ENCODE data around the gene SLC25A34.

- TF ChIP-seq CTCF (tag by site-specific recombination; IDR thresholded peaks at IDR 0.05) (no peak), ZNF121 (tag by site-specific recombination; IDR thresholded peaks at IDR 0.05) (peak; percentile 84), PRDM2 (tag by site-specific recombination; IDR thresholded peaks at IDR 0.05; ENCODE audit: borderline replicate concordance) (no peak)
These were observed 27.4 kb upstream of the SLC25A34 start for GRCh38 chr1:15708486-15709137.

All from HEK293 (cell line).